Lower lobe of right lung (tissue), 2 donors: ENCODE results near the gene SEMA5A. TPM values are rescaled to one million over a fixed set of nuclear protein-coding genes. Genes with fewer than 3 reads are reported as not detected.
A peak's percentile ranks its signal among the peaks of the same experiment; 100 is the strongest.

Experiments used
- ATAC-seq, 2 donors: fragments of 200-7000 bp; cut with Tn5 transposase; one replicate each; pipeline ENCODE4 v1.9.1; 2020 to 2022; ENCODE audit warnings: mild to moderate bottlenecking in 2 of 2, moderate library complexity in 2 of 2
- DNase-seq: peaks from one replicate; pipeline ENCODE4 v3.0.0-alpha.2; 2020
- H3K27ac ChIP-seq: fragments of 200-600 bp; one replicate; pipeline ENCODE4 v1.8.0; 2022
- H3K27me3 ChIP-seq: fragments of 200-600 bp; one replicate; pipeline ENCODE4 v1.8.0; 2022; ENCODE audit warnings: low read depth
- H3K36me3 ChIP-seq: fragments of 200-600 bp; one replicate; pipeline ENCODE4 v1.8.0; 2022; ENCODE audit warnings: mild to moderate bottlenecking
- H3K4me1 ChIP-seq: fragments of 200-600 bp; one replicate; pipeline ENCODE4 v1.8.0; 2022
- H3K4me3 ChIP-seq: fragments of 200-600 bp; one replicate; pipeline ENCODE4 v1.8.0; 2022; ENCODE audit warnings: mild to moderate bottlenecking
- H3K9me3 ChIP-seq: fragments of 200-600 bp; one replicate; pipeline ENCODE4 v1.8.0; 2022
- CTCF ChIP-seq: fragments of 200-600 bp; IDR thresholded peaks from one replicate; pipeline ENCODE4 v1.8.0; 2022; ENCODE audit warnings: antibody characterized with exemption, mild to moderate bottlenecking
- intact Hi-C: fragments of 100-400 bp; cut with DNase I; formaldehyde crosslinking; loops from one replicate; pipeline ENCODE4 v1.11.0; 2022
- total RNA-seq: library from RNA; stranded (reverse); fragmentation: NEBNext Ultra II Directional; extraction: Animal tissue kit (Norgen Biotek cat#: 25700); gene quantifications from one replicate; pipeline ENCODE4 v1.2.1, GENCODE V29; 2021
- donor health status: DM: no; HTN: yes; CAD: no; lungs with severe emphysema.

The SEMA5A gene
- total RNA-seq, 1 donor from 2014 or later: 29.3 TPM

DNA sequence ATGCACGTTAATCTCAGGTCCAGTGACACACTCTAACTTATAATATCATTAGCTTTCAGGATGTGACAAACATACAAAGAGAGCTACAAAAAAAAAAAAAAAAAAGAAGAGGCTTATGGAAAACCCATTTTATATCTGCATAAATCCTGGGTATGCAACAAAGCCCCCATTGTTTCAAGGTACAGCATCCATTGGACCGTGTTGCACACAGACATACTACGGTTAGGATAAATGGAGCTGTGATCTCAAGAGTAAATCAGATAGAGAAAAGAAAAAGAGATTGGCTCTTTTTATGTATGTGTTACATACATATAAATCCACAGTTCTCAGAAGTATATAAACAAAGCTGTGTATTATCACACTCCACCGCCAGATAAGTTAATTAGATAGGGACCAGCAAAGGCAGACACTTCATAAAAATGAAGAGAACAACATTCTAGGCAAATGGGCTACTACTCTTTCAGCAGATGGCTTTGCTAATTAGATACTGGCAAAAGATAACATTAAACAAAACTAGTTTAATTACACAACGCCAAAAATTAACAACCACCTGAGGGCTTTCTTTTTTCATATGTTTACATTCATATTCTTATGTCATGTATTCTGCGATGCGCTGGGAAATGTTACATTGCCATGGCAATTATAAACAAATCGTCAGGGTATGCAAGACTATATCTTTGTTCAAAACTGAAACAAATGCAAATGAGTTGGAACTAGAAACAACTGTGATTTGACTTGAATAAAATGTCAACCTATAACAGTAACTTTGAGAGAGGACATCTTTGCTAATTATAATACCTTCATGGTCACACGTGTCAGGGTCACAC is 304.2 kb downstream of the SEMA5A start:
- no peaks in the 10 kb centered on the region for H3K36me3 ChIP-seq
- TF ChIP-seq CTCF: no peak
- intact Hi-C loops: no loop called here
- no peaks in the 10 kb centered on the region for H3K9me3 ChIP-seq
- no peak overlapping the region for H3K27ac ChIP-seq
- DNase-seq (no peak), ATAC-seq (no peak)
- no peak overlapping the region for H3K4me3 ChIP-seq
- H3K27me3 ChIP-seq: no peaks in the 10 kb centered on the region
- no peaks in the 10 kb centered on the region for H3K4me1 ChIP-seq

GRCh38 chr5:9240431-9240830 is 305.4 kb downstream of the SEMA5A start:
- intact Hi-C loops: no loop called here
- DNase-seq (no peak), ATAC-seq (no peak)
- TF ChIP-seq CTCF: no peak
- Histone ChIP-seq H3K9me3 (no peaks in the 10 kb centered on the region), H3K4me1 (no peaks in the 10 kb centered on the region), H3K36me3 (no peaks in the 10 kb centered on the region), H3K27ac (no peak overlapping the region), H3K4me3 (no peak overlapping the region), H3K27me3 (no peaks in the 10 kb centered on the region)

DNA sequence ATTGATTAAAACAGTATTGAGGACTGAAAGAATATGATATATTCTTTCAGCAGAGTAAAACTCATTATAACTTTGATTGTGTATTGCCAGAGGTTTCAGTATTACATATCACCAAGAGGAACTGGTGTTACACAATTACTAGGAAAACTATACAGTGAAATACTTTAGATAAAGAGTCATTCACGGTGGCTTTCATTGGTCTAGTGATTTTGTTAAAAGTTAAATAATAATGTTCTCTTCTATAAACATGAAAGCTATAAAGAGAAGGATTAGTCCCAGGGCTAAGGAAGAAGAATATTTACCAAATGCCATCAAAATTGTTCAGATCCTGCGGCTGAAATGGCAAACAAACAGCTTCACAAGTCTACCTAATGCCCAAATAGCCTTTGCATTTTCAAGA is 306.2 kb downstream of the SEMA5A start:
- ATAC-seq (no peak), DNase-seq (no peak)
- Histone ChIP-seq H3K4me3 (no peak overlapping the region), H3K4me1 (no peaks in the 10 kb centered on the region), H3K9me3 (no peaks in the 10 kb centered on the region), H3K27ac (no peak overlapping the region), H3K36me3 (no peaks in the 10 kb centered on the region), H3K27me3 (no peaks in the 10 kb centered on the region)
- TF ChIP-seq CTCF: no peak
- intact Hi-C loops: no loop called here

- no peak for TF ChIP-seq CTCF
- H3K27me3 ChIP-seq: no peaks in the 10 kb centered on the region
- H3K4me3 ChIP-seq: no peak overlapping the region
- no peaks in the 10 kb centered on the region for H3K36me3 ChIP-seq
- DNase-seq (no peak), ATAC-seq (peak in 1 of 2 donors; percentile 77)
- H3K9me3 ChIP-seq: no peaks in the 10 kb centered on the region
- intact Hi-C loops: no loop called here
- no peaks in the 10 kb centered on the region for H3K4me1 ChIP-seq
- H3K27ac ChIP-seq: no peak overlapping the region
These were observed 306.8 kb downstream of the SEMA5A start for GRCh38 chr5:9239071-9239470.

- DNase-seq (no peak), ATAC-seq (no peak)
- Histone ChIP-seq H3K27me3 (no peaks in the 10 kb centered on the region), H3K4me1 (no peaks in the 10 kb centered on the region), H3K9me3 (no peaks in the 10 kb centered on the region), H3K27ac (no peak overlapping the region), H3K4me3 (no peak overlapping the region), H3K36me3 (no peaks in the 10 kb centered on the region)
- no peak for TF ChIP-seq CTCF
- intact Hi-C loops: no loop called here
These were observed 312.2 kb downstream of the SEMA5A start for GRCh38 chr5:9233712-9234111.
